HG03045 (cell line): ENCODE results near the gene IGF1R.

ENCODE experiments used
- ATAC-seq: cut with Tn5 transposase; IDR thresholded peaks from one replicate; pipeline ENCODE4 v1.9.1; 2021; ENCODE audit warnings: mild to moderate bottlenecking, moderate library complexity; ENCODE audit not compliant: unreplicated experiment

The IGF1R gene

GRCh38 chr15:98700519-98700918 lies 52.2 kb downstream of the IGF1R start:
- ATAC-seq = no peak

GRCh38 chr15:98703126-98703685 lies 54.9 kb downstream of the IGF1R start:
- ATAC-seq = no peak

DNA sequence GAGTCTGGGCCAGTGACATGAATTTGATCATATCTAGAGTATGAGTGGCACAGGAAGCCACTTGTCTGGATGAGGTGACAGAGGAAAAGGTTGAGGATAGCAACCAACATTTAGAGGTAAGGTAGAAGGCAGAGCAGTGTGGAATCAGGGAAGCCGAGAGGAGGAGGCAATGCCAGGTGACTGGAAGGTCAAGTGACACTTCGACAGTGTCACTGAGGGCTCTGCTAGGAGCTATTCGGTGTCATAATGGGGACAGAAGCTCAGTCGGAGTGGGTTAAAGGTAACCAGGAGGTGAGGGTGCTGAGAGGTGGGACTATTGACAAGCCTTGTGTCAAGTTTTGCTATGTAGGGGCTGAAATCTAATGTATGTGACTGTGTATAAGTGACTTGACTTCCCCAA lies 56.7 kb downstream of the IGF1R start:
- ATAC-seq = no peak

GRCh38 chr15:98706387-98706786 lies 58.0 kb downstream of the IGF1R start:
- ATAC-seq = no peak

DNA sequence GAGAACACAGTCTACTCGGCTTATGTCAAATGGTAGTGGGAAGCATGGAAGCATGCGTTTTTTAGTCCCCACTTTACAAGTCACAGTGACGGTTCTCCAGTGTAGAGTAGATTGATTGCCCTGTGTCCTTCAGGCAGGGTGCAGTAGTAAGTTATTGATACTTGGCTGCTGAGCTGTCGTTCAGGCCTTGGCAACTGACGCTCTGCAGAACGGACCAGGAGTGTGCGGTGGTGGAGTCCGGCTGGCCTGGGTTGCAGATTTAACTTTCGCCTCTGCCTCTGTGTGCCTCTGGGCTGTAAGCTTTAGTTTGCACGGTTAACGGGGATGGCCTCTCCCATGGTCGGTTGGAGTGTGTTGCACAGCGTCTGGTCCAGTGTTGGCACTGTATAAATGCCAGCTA lies 58.6 kb downstream of the IGF1R start:
- ATAC-seq = no peak

DNA sequence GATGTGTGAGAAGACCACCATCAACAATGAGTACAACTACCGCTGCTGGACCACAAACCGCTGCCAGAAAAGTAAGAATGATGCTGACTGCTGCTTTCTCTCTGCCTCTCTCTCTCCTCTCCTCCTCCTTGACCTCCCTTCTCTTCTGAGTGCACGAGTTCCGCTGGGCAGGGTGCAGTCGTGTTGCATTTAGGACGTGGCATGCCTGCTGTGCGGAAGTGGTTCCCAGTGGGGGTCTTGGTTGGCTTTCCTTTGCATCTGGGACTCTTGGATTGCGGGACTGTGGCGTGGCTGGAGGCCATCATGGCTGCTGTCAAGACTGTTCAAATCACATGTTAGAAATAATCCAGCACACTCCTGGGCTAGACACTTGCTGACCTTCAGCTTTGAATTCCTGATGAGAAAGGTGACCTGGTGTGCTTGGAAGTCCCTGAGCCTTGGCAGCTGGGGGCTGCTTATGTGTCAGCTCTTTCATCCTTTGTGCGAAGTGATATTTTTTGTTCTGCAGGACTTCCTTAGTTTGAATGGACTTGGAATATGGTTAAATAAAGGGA lies 59.8 kb downstream of the IGF1R start:
- no peak for ATAC-seq

DNA sequence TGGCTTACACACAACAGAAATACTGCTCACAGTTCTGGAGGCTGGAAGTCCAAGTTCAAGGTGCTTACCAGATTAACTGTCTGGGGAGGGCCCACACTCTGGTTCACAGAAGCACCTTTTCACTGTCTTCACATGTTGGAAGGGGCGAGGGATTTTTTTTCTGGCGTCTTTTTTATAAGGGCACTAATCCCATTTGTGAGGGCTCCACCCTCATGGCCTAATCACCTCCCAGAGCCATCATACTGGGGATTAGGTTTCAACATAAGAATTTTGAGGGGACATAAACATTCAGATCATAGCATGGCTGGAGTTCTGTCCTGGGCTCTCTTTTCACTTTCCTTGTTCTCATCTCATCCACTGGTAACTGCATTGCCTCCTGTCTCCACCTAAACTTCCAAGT lies 63.5 kb downstream of the IGF1R start:
- ATAC-seq = no peak

DNA sequence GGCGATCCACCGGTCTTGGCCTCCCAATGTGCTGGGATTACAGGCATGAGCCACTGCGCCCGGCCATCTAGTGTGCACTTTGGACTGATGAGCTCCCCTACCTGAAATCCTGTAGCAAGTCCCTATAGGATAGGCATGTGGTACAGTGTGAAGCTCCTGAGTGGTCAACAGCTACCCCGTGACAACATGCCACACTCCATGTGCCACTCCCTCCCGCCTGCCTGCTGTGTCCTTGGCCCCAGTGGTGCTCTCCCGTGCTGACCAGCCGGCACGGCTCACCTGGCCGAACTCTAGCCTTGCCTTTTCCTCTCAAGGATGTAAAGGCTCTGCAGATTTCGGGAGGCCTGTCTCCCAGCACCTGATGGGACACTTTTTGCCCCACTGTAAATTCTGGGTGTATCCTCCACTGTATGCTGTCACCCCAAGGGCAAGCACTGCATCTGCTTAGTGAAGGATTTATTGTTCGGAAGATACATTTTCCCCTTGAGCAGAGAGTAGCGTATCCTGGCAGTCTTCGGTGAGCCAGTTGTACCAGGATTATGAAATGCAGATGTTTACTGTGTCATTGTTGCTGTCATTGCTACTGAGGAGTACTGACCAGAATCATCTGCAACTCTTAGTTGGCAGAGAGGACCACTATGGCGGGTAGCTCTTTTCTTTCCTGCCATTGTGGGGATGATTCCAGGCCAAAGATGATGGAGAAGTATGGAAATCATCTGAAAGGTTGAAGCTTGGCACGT lies 64.7 kb downstream of the IGF1R start:
- ATAC-seq = no peak

GRCh38 chr15:98713585-98714001 lies 65.3 kb downstream of the IGF1R start:
- ATAC-seq = no peak

DNA sequence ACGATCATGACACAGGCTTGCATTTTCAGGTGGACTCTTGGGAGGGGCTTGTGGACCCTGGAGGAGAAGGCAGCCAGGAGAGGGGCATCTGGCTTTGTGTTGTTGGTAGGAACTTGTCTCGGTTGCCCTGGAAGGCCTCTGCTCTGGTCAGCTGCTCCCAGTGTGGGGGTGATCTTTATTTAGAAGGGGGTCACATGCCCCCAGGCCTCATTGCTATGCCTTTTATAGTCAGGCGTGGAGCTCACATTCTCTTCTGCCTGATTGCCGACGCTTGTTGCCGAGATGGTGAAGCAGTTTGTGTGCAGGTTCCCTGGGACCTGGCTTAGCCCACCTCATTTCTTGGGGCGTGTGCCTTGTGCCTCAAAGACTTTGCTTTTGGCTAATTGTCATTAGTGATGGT lies 66.6 kb downstream of the IGF1R start:
- no peak for ATAC-seq

DNA sequence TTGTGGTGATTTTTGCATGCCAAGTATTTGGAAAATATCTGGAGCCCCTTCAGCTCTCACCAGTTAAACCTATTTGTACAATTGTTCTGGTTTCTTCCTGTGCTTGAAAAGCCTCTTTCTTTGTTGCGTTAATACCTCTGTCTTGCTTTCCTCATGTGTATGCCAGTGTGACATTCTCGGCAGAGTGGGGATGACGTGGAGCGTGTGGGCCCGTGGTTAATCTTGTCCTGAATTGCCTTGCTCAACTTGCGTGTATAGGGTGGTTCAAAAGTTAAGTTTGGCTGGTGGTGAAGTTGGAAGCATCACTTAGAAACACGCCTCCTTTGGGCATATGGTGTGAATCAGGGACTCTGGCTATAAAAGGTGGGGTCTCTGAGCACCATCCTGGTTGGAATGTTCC lies 67.1 kb downstream of the IGF1R start:
- no peak for ATAC-seq

- ATAC-seq = no peak
These were observed 67.6 kb downstream of the IGF1R start for GRCh38 chr15:98715890-98716443.

DNA sequence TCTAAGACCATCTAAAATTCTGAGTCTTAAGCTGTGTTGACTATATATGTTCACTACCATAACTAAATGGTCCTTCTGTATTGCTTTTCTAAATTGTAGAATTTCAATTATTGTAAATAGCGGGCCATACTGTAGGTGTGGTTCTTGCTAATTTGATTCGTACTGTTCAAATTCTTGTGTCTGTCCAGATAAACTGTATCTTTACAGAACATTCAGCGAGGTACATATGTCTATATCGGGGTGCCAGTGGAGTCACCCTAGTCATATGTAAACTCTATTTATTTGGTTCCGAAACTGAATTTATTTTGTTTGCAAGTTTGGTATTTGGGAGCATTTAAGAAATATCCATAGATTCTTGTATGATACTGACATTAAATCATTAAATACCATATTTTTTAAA lies 69.0 kb downstream of the IGF1R start:
- no peak for ATAC-seq

GRCh38 chr15:98717942-98718341 lies 69.6 kb downstream of the IGF1R start:
- ATAC-seq = no peak

DNA sequence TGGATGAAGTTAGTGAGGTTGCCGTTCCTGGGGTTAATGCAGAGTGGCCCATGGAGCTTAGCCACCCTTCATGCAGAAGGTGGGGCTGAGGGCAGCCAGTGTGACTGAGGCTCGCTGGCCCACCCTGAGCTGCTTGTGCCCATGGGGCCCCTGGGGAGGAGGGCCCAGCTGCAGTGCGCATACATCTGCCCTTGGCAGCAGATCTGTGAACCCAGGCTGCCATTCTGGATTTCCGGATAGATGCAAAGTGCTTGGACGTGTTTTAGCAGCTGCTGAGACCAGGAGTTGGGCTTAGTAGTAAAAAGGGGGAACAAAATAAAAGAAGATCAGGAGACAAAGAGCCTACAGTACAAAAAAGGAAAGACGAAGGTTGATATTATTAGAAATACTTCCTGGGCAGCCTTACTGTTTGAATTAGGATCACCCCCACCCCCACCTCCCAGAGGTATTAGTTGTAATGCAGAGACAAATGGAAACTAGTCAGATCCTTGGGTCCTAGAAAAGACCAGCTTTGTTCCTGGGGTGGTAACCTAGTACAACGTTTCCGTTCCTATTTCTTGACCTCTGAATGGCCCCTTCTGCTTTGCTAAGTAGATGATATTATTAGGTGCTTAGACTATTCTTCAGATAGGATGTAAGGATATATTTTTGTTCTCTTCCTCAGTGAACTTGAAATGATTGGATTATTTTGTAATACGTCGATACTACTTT lies 70.2 kb downstream of the IGF1R start:
- no peak for ATAC-seq

GRCh38 chr15:98719137-98719740 lies 70.9 kb downstream of the IGF1R start:
- ATAC-seq = no peak

DNA sequence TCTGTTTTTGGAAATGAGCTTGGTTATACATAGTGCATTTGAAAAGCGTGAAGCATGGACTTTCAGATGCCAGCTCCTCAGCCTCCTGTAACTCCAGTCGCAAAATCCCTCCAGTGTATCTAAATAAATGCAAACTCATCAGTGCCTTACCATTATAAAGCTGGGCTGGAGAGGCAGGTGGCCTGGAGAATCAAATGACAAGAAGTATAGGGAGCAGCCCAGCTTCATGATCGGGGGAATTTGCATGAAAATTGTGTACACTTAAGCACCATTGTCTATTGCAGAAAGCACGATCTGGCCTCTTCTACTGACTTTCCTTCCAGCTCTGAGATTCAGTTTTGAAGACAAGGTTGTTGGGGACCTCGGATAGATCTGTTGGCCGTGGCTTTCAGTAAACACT lies 71.7 kb downstream of the IGF1R start:
- ATAC-seq = no peak

DNA sequence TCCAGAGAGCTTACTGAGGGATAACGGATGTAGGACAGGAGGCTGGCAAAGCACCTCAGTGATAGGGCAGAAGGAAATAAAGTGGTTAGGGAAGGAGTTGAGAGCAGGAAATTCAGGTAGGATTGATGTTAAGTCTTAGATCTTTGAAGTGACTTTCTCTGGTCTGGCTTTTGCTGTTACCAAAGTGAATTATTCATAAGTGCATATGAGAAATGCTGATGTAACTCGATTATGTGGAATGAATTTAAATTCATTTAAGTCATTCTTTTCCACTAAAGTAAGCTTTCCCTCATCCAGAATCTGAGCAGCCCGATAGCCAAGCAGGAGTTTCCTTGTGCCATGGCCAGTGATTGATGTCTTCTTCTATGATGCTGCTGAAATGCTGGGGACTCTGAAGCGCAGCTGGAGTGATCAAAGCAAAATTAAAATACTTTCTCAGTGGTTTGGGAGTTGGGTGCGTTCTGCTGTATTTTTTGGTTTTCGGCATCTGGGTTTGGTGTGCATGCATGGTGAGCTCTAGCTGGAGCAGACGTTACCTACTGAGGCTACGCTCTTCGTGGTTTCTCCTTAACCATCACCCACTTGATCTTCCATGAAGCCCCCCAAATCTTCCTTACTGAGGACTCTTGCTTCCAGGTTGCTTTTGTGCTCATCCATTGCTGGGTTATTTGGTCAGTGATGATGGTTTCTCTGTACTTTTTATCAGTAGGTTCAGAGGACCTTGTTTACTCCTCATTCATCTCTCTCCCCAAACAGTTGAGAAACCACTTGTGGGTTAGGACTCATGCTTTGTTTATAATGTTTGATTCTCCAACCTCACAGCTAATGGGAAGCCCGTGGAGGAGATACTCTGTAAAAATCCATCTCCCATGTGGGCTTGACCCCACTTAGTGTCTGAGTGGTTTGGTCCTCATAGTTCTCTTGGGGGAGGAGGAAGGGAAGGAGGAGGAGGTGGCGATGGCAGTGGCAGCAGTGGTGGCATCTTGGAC lies 72.5 kb downstream of the IGF1R start:
- ATAC-seq = no peak

DNA sequence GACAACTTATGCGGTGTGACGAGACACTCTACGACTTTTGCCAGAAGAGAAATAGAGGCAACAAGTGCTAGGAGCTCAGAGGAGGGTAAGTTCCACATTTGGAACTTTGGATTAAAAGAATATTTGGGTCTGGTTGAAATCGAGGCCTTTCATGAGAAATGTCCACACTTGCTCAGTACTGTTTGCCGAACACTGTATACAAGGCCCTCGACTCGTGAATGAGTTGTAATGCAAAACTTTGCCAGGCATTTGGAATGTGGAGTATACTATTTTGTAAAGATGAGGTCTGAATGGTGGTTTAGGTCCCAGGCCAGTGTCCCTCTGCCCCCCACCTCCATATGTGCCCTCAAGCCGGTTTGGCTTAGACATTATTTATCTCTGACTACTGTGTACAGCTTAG lies 73.9 kb downstream of the IGF1R start:
- no peak for ATAC-seq

DNA sequence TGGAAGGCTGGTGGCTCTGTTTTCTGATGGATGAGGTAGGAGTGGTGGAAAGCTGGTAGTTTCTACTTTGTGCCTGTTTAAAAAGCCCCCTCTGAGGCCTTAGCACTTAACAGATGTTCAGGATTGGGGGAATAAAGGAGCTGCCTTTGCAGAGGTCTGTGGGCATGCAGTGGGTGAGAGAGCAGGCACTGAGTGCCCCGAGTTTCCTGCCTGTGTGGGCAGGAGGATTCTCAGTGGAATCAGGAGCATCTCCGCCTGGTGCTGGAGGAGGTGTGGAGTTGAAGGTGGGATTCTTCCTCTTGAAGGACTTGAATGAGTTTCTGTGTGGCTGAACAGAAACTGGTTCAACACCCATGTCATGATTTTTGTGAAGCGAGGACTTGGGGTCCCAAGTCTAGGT lies 74.3 kb downstream of the IGF1R start:
- ATAC-seq = no peak
